GM18519 (cell line): ENCODE data around the gene AKR1B15.
"Not testable (repeated sequence)": the region's sequence is repeated elsewhere in the genome, so short reads cannot be mapped to it uniquely, and the experiment has no call there.

Experiments
- ATAC-seq: cut with Tn5 transposase; IDR thresholded peaks from one replicate; pipeline ENCODE4 v1.9.1; 2021; ENCODE audit warnings: mild to moderate bottlenecking, moderate library complexity; ENCODE audit not compliant: unreplicated experiment, low FRiP score

AKR1B15 gene

GRCh38 chr7:134532180-134532953 lies 16.5 kb upstream of the AKR1B15 start:
- ATAC-seq = no peak

GRCh38 chr7:134532954-134533218 lies 16.0 kb upstream of the AKR1B15 start:
- ATAC-seq = no peak

DNA sequence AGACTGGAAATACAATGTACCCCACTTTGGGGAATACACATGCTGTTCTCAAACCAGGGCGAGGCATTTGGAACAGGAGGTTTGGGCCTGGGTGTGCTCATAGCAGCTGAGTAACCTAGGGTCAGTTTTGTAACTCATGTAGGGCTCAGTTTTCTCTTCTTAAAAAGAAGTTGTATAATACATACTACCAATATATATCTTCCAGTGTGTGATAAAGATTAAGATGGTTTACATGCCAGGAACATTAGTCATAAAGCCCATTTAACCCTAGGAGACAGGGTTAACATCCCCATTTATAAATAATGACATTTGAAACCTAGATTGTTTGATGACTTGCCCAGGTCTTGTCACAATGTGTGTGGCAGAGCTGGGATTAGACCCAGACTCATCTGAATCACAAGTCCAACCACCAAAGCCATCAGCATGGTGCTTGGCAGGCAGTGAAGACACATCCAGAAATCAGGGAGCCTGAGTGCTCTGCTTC lies 15.6 kb upstream of the AKR1B15 start:
- ATAC-seq = no peak

- no peak for ATAC-seq
These were observed 14.3 kb upstream of the AKR1B15 start for GRCh38 chr7:134534633-134535032.

DNA sequence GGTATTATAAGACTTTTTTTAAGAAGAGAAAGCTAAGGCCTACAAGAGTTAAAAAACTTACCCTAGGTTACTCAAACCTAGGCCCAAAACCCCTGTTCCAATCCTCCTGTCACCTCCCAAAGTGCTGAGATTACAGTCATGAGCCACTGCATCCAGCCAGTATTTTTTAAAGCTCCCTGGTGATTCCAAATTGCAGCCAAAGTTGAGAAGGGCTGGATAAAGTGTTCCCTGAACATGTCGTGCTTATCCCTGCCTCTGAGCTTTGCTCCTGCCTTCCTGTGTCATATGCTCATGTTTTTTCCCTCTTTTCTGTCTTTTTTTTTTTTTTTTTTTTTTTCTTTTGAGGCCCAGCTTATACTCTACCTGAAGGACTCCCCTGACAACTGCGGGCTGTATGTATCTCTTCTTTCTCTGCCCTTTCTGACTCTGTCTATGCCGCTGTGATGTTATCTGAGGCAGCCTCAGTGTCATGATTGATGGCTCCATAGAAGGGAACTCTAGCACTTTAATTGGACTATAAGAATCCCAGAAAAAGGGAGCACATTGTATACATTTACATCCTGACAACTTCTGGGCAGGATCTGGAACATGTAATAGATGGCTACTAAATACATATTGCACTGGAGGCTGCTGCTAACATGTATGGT lies 13.5 kb upstream of the AKR1B15 start:
- ATAC-seq = no peak

- ATAC-seq = no peak
These were observed 13.0 kb upstream of the AKR1B15 start for GRCh38 chr7:134535919-134536299.

- not testable (repeated sequence) for ATAC-seq
These were observed 12.4 kb upstream of the AKR1B15 start for GRCh38 chr7:134536558-134536957.

GRCh38 chr7:134537273-134537781 lies 11.6 kb upstream of the AKR1B15 start:
- ATAC-seq = not testable (repeated sequence)

GRCh38 chr7:134539380-134540004 lies 9.4 kb upstream of the AKR1B15 start:
- ATAC-seq = no peak

DNA sequence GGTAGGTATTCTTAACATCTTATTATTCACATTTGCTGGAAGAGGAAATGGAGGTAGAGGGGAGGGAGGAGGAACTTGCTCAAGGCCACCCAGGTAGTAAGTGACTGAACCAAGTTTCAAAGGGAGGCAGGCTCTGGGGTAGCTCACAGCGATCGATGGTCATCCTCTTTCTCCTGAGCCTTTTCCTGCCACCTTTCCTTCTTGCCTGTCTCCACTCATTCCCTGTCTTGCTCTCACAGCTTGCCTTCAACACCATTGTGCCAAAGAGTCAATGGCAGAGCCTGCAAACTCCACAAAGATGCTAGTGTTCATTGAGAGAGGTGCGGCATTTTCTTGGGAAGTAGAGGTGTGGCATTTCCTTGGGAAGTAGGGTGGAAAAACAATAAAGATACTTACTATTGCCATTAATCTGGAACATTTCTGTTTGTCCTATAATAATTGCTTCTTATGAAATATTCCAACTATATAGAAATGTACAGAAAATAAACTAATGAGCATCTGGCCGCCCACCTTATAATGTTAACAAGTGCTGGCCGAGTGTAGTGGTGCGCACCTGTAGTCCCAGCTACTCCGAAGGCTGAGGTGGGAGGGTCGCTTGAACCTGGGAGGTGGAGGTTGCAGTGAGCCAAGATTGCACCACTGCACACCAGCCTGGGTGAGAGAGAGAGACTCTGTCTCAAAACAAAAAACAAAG lies 7.3 kb upstream of the AKR1B15 start:
- not testable (repeated sequence) for ATAC-seq

- no peak for ATAC-seq
These were observed 6.6 kb upstream of the AKR1B15 start for GRCh38 chr7:134542195-134542771.

- ATAC-seq = no peak
These were observed 3.5 kb upstream of the AKR1B15 start for GRCh38 chr7:134545380-134545779.

DNA sequence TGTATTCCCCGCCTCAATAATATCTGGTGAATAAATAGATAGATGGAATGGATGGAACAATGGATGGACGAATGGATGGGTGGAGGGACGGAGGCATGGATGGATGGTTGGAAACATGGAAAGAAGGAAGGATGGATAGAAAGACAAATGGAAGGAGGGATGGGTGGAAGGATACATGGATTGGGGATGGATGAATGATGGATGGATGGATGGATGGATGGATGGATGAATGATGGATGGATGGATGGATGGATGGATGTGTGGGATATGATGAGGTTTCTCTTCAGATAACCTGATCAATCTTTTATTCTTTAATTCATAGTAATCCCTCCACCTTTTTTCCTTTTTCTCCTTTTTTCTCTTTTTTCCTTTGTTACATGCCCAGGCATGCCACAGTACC lies 3.0 kb upstream of the AKR1B15 start:
- no peak for ATAC-seq

- ATAC-seq = no peak
These were observed 2.0 kb upstream of the AKR1B15 start for GRCh38 chr7:134546955-134547354.

- no peak for ATAC-seq
These were observed 1.4 kb upstream of the AKR1B15 start for GRCh38 chr7:134547397-134548054.

DNA sequence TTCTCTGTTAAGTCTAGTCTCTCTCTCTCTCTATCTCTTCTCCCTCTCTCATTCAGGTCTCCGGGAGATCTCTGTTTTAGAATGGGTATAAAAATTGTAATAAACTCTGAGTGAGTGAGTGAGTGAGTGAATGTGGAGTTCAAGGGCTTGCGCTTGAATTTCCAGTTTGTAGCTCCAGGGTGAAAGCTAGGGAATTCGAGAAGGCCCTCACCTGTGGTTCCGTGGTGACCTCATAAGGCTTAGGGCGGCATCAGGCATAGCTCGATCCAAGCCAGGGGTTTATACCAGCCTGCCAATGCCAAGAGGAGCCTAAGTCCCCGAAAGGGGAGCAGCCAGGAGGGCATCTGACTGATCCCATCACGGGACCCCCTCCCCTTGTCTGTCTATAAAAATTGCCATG lies 456 bp downstream of the AKR1B15 start:
- no peak for ATAC-seq

GRCh38 chr7:134552105-134552504 lies 3.2 kb downstream of the AKR1B15 start:
- no peak for ATAC-seq

GRCh38 chr7:134553976-134554375 lies 5.1 kb downstream of the AKR1B15 start:
- no peak for ATAC-seq

DNA sequence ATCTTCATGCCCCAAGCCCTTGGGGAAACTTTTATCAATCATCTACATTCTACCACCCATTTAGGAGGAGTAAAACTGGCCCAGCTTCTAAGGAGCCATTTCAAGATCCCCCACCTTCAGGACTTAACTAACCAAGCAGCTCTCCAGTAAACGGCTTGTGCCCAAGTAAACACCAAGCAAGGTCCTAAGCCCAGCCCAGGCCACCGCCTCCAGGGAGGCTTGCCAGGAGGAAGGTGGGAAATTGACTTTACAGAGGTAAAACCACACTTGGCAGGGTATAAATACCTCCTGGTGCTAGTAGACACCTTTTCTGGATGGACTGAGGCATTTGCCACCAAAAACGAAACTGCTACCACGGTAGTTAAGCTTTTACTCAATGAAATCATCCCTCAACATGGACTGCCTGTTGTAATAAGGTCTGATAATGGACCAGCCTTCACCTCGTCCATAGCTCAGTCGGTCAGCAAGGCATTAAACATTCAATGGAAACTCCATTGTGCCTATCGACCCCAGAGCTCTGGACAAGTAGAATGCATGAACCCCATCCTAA lies 5.6 kb downstream of the AKR1B15 start:
- no peak for ATAC-seq

GRCh38 chr7:134557391-134557790 lies 8.5 kb downstream of the AKR1B15 start:
- ATAC-seq = no peak
